ENCODE results near the gene UTP14A. TPM values are rescaled to one million over a fixed set of nuclear protein-coding genes. Genes with fewer than 3 reads are reported as not detected.

Gene UTP14A
- polyA plus RNA-seq, 1 of the 3 experiments (the other 2 are of a cell fraction), result 25.4 TPM

GRCh38 chrX:129958814-129959492 lies 53.0 kb downstream of the UTP14A start:
- ChIA-PET POLR2A (no interaction called here), CTCF (interaction anchor here (0.6 to 1.5 kb wide), 3 partner anchors 26 to 34 kb away, joined by 3 to 5 read pairs (median 3); no protein-coding TSS in a partner anchor)
- H4K20me1 ChIP-seq (ENCODE audit: insufficient read depth), result no peaks in the 10 kb centered on the region
- no peak overlapping the region for H3K9ac ChIP-seq
- H3K27me3 ChIP-seq (ENCODE audit: insufficient read depth), result peaks cover 37% of the 10 kb centered on the region; the same call in 1 of the 2 replicates
- peaks cover 8% of the 10 kb centered on the region for H3F3A ChIP-seq (replicated peaks; ENCODE audit: insufficient read depth)
- H3K4me2 ChIP-seq, result no peak overlapping the region
- no peak overlapping the region for H2AFZ ChIP-seq (ENCODE audit: low read depth)
- WGBS (ENCODE audit: low lambda C conversion rate), result 45% methylated on average over 12 of the region's 13 CpGs
- no peaks in the 10 kb centered on the region for H3K79me2 ChIP-seq (ENCODE audit: insufficient read depth)
- no peak overlapping the region for H3K27ac ChIP-seq (ENCODE audit: low read depth in 2 of 2, low read length in 1 of 2)
- no peak overlapping the region for H3K4me3 ChIP-seq (ENCODE audit: low read depth in 2 of 2, low read length in 1 of 2)
- H3K9me3 ChIP-seq, result no peaks in the 10 kb centered on the region
- peaks cover 0 to 6% of the 10 kb centered on the region in 2 experiments; a peak in 1 of 4 replicates for H3K4me1 ChIP-seq (ENCODE audit: control insufficient read depth in 1 of 2, insufficient read depth in 2 of 2, low read depth in 1 of 2, low read length in 1 of 2)
- TF ChIP-seq FOXJ3 (CRISPR knock-in tag; IDR thresholded peaks at IDR 0.05), result no peak
- no peak for TF ChIP-seq IRF3 (IDR thresholded peaks at IDR 0.05; ENCODE audit: low read depth, low read length)
- no peak for TF ChIP-seq TEAD4 (IDR thresholded peaks at IDR 0.05; ENCODE audit: borderline replicate concordance, insufficient read depth)
- TF ChIP-seq USF1 (IDR thresholded peaks at IDR 0.05; ENCODE audit: borderline replicate concordance, low read depth), result no peak
- TF ChIP-seq, protein P1, sequence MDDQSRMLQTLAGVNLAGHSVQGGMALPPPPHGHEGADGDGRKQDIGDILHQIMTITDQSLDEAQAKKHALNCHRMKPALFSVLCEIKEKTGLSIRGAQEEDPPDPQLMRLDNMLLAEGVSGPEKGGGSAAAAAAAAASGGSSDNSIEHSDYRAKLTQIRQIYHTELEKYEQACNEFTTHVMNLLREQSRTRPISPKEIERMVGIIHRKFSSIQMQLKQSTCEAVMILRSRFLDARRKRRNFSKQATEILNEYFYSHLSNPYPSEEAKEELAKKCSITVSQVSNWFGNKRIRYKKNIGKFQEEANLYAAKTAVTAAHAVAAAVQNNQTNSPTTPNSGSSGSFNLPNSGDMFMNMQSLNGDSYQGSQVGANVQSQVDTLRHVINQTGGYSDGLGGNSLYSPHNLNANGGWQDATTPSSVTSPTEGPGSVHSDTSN (IDR thresholded peaks at IDR 0.05), result no peak
- TF ChIP-seq SIN3A (IDR thresholded peaks at IDR 0.05; ENCODE audit: borderline replicate concordance, low read depth, low read length), result no peak
- no peak for TF ChIP-seq NRF1 (IDR thresholded peaks at IDR 0.05; ENCODE audit: low read depth, low read length)
- TF ChIP-seq CHD2 (IDR thresholded peaks at IDR 0.05; ENCODE audit: low read length, partially characterized antibody), result no peak
- TF ChIP-seq, protein P2, sequence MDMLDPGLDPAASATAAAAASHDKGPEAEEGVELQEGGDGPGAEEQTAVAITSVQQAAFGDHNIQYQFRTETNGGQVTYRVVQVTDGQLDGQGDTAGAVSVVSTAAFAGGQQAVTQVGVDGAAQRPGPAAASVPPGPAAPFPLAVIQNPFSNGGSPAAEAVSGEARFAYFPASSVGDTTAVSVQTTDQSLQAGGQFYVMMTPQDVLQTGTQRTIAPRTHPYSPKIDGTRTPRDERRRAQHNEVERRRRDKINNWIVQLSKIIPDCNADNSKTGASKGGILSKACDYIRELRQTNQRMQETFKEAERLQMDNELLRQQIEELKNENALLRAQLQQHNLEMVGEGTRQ (IDR thresholded peaks at IDR 0.05; ENCODE audit: borderline replicate concordance, low read depth, low read length), result no peak
- TF ChIP-seq RAD21 (IDR thresholded peaks at IDR 0.05; ENCODE audit: low read length), result no peak
- no peak for TF ChIP-seq CTCF (IDR thresholded peaks at IDR 0.05)
- no peak for TF ChIP-seq JUND (IDR thresholded peaks at IDR 0.05)
- TF ChIP-seq TAF1 (IDR thresholded peaks at IDR 0.05; ENCODE audit: borderline replicate concordance, low read depth, low read length), result no peak
- TF ChIP-seq RCOR1 (IDR thresholded peaks at IDR 0.05; ENCODE audit: low read length), result no peak
- no peak for TF ChIP-seq FOXM1 (IDR thresholded peaks at IDR 0.05; ENCODE audit: low read depth)
- no peak for TF ChIP-seq EZH2phosphoT487 (IDR thresholded peaks at IDR 0.05; ENCODE audit: borderline replicate concordance, low read depth)
- no peak for TF ChIP-seq NFIC (IDR thresholded peaks at IDR 0.05; ENCODE audit: borderline replicate concordance)
- no peak for DNase-seq
- H3K36me3 ChIP-seq (replicated peaks in 1 of 2; ENCODE audit: control insufficient read depth in 1 of 2, insufficient read depth in 2 of 2, low read length in 1 of 2), result no peaks in the 10 kb centered on the region
- no peaks in the 10 kb centered on the region for H3K9me2 ChIP-seq
